ENCODE data around the gene ZSCAN2. TPM values are rescaled to one million over a fixed set of nuclear protein-coding genes. Genes with fewer than 3 reads are reported as not detected.

The ZSCAN2 gene
- total and polyA plus RNA-seq, 2 of the 4 experiments (the other 2 are of a cell fraction) = 10.4 to 18.3 TPM

GRCh38 chr15:84645496-84645895, 44.7 kb downstream of the ZSCAN2 start:
- Histone ChIP-seq H2BK15ac (ENCODE audit: low read depth, low read length) (no peak overlapping the region), H2BK20ac (ENCODE audit: low read depth, low read length) (no peak overlapping the region), H3K14ac (replicated peaks; ENCODE audit: low read depth, low read length) (no peak overlapping the region), H3K4me3 (ENCODE audit: insufficient read depth, low read depth, low read length) (no peak overlapping the region), H3K56ac (ENCODE audit: extremely low read depth, insufficient read depth, low read length) (no peak overlapping the region), H3K9me3 (ENCODE audit: control insufficient read depth, insufficient read depth, low read length) (no peaks in the 10 kb centered on the region), H3K27me3 (ENCODE audit: control insufficient read depth, insufficient read depth, low read length) (no peaks in the 10 kb centered on the region), H2AK9ac (replicated peaks; ENCODE audit: low read depth, low read length, poor library complexity) (no peak overlapping the region), H3K79me1 (ENCODE audit: low read depth in 1 of 2, low read length in 2 of 2) (peaks cover 16 to 32% of the 10 kb centered on the region in 2 experiments), H3K4me2 (ENCODE audit: low read depth, low read length) (no peak overlapping the region), H3K9ac (ENCODE audit: low read depth, low read length) (no peak overlapping the region), H4K8ac (ENCODE audit: low read depth in 2 of 2, low read length in 2 of 2) (no peak overlapping the region), H2AK5ac (ENCODE audit: low read depth, low read length) (no peak overlapping the region), H3K36me3 (ENCODE audit: control insufficient read depth, insufficient read depth, low read length) (peaks cover 68% of the 10 kb centered on the region), H2AFZ (replicated peaks; ENCODE audit: low read length, poor library complexity) (no peak overlapping the region), H3K4me1 (ENCODE audit: control insufficient read depth, insufficient read depth, low read length) (0 out of 2 replicates have a peak, but pooled peaks cover 2% of the 10 kb centered on the region), H3K18ac (ENCODE audit: low read depth, low read length) (no peak overlapping the region), H4K20me1 (ENCODE audit: insufficient read depth, low read length) (peaks cover 5% of the 10 kb centered on the region; the same call in 1 of the 2 replicates), H3K4ac (ENCODE audit: low read depth, low read length) (no peak overlapping the region), H2BK5ac (ENCODE audit: low read depth, low read length, poor library complexity, severe bottlenecking) (no peak overlapping the region), H4K5ac (ENCODE audit: low read depth, low read length) (no peak overlapping the region), H3K9me1 (ENCODE audit: insufficient read depth, low read length) (peaks cover 6% of the 10 kb centered on the region; the same call in 1 of the 2 replicates), H2BK120ac (ENCODE audit: low read depth, low read length) (no peak overlapping the region), H3K27ac (ENCODE audit: insufficient read depth, low read length) (no peak overlapping the region), H4K91ac (ENCODE audit: insufficient read depth, low read depth, low read length) (no peak overlapping the region), H3K23ac (ENCODE audit: low read depth, low read length) (no peak overlapping the region)
- intact Hi-C loops (cut with micrococcal nuclease) (no loop called here), in situ Hi-C loops (cut with MboI; ENCODE audit: low sequenced_read_pairs) (no loop called here), dilution Hi-C loops (cut with HindIII; ENCODE audit: low sequenced_read_pairs, unreplicated experiment) (no loop called here)
- CTCF ChIA-PET = no interaction called here
- no TSS peak for BruUV-seq (replicated peaks)
- whole genome bisulfite sequencing, 2 experiments (ENCODE audit: extremely low coverage in 2 of 2, insufficient read length in 1 of 2) = 97% methylated on average over 6 of the region's 10 CpGs; no CpG with 5 or more reads in 1 of the 2 experiments
- TF ChIP-seq, protein P1, sequence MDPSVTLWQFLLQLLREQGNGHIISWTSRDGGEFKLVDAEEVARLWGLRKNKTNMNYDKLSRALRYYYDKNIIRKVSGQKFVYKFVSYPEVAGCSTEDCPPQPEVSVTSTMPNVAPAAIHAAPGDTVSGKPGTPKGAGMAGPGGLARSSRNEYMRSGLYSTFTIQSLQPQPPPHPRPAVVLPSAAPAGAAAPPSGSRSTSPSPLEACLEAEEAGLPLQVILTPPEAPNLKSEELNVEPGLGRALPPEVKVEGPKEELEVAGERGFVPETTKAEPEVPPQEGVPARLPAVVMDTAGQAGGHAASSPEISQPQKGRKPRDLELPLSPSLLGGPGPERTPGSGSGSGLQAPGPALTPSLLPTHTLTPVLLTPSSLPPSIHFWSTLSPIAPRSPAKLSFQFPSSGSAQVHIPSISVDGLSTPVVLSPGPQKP (IDR thresholded peaks at IDR 0.05; ENCODE audit: borderline replicate concordance, low read depth, low read length) = no peak
- TF ChIP-seq USF2 (IDR thresholded peaks at IDR 0.05; ENCODE audit: low read depth, low read length) (no peak), MAZ (IDR thresholded peaks at IDR 0.05; ENCODE audit: borderline replicate concordance, low read depth, low read length) (no peak), FOS (IDR thresholded peaks at IDR 0.05; ENCODE audit: low read depth, low read length) (no peak), RCOR1 (IDR thresholded peaks at IDR 0.05; ENCODE audit: insufficient replicate concordance, low read length) (no peak), BHLHE40 (IDR thresholded peaks at IDR 0.05; ENCODE audit: low read depth, low read length) (no peak), MAFK (IDR thresholded peaks at IDR 0.05; ENCODE audit: low read depth, low read length) (no peak), MXI1 (IDR thresholded peaks at IDR 0.05; ENCODE audit: borderline replicate concordance, low read depth, low read length) (no peak), CHD1 (IDR thresholded peaks at IDR 0.05; ENCODE audit: low read depth, low read length) (no peak), NFE2L2 (IDR thresholded peaks at IDR 0.05; ENCODE audit: low read depth, low read length) (no peak), RAD21 (IDR thresholded peaks at IDR 0.05; ENCODE audit: low read length) (no peak), POLR2A (IDR thresholded peaks at IDR 0.05; ENCODE audit: low read depth, low read length) (no peak), RFX5 (IDR thresholded peaks at IDR 0.05; ENCODE audit: low read depth, low read length) (no peak)
- TF ChIP-seq, protein P2, sequence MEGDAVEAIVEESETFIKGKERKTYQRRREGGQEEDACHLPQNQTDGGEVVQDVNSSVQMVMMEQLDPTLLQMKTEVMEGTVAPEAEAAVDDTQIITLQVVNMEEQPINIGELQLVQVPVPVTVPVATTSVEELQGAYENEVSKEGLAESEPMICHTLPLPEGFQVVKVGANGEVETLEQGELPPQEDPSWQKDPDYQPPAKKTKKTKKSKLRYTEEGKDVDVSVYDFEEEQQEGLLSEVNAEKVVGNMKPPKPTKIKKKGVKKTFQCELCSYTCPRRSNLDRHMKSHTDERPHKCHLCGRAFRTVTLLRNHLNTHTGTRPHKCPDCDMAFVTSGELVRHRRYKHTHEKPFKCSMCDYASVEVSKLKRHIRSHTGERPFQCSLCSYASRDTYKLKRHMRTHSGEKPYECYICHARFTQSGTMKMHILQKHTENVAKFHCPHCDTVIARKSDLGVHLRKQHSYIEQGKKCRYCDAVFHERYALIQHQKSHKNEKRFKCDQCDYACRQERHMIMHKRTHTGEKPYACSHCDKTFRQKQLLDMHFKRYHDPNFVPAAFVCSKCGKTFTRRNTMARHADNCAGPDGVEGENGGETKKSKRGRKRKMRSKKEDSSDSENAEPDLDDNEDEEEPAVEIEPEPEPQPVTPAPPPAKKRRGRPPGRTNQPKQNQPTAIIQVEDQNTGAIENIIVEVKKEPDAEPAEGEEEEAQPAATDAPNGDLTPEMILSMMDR (conservative IDR thresholded peaks at IDR 0.05; ENCODE audit: low read depth, low read length) = no peak
- ATAC-seq (ENCODE audit: low read depth) (no peak), DNase-seq (no peak)
- POLR2A ChIA-PET (ENCODE audit: unreplicated experiment) = no interaction called here

All from IMR-90 (cell line).